OCI-M2 (cell line): ENCODE measurements around the gene TMEM98.
"Not testable (repeated sequence)": the region's sequence is repeated elsewhere in the genome, so short reads cannot be mapped to it uniquely, and the experiment has no call there.

Experiments used
- DNase-seq: peaks from one replicate; lab custom pipeline; 2025; ENCODE audit not compliant: unreplicated experiment; lab: John Stamatoyannopoulos, UW

Gene TMEM98

DNA sequence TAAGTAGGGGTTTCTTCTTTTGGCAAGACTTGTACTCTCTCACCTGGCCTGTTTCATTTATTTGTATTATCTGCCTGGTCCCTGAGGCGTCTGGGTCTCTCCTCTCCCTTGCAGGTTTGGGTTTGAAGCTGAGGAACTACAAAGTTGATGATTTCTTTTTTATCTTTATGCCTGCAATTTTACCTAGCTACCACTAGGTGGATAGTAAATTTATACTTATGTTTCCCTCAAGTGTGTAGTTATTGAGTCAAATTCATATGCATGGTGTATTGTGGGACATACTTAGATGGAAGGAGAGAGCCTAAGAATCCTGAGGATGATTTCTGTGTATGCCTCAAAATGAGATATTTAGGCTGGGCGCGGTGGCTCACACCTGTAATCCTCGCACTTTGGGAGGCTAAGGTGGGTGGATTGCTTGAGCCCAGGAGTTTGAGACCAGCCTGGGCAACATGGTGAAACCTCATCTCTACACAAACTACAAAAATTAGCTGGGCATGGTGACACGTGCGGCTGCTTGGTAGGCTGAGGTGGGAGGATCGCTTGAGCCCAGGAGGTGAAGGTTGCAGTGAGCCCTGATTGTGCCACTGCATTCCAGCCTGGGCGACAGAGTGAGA, 13.6 kb downstream of the TMEM98 start:
- no peak for DNase-seq

DNA sequence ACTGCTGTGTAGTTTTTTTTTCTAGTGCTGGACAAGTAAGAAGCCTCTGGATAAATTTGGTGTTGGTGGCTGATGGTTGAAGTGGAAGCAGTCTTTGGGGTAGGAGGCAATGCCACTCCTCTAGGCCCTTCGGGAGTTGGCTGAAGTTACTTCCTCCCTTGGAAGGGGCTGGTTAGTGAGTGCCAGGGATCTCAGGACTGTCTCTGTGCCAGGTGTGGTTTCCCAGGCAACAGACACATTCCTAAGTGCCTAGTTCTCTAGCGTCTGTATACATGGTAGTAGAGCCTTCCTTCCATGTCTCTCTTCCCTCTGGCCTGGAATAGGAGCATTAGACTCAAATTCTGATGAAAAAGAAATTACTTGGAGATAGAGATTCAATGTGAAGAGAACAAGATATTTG, 15.3 kb downstream of the TMEM98 start:
- no peak for DNase-seq

DNA sequence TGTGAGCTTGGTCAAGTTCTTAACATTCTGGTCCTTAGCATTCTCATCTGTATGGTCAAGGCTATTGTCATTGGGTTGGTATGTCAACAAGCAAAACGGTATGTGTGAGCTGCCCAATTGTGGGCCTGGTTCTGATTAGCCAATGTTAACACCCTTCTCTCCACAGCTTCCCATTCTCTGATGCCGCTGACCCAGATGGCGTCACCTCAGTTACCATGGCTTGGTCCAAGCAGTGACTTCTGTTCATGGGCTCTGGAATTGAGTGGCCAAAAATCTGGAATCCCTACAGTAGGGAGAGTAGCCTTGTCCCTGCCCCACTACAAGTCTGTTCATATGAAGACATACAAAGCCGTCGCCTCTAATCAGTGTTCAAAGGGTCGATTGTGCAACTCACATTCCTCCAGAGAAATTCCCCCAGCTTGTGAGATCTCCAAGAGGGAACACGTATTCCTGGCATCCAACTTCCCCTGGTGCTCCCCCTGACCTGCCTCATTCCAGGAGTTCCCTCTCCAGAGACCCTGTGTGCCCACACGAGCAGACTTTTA, 15.8 kb downstream of the TMEM98 start:
- DNase-seq = no peak

GRCh38 chr17:32944248-32945020, 16.5 kb downstream of the TMEM98 start:
- DNase-seq = no peak

- no peak for DNase-seq
Measured at GRCh38 chr17:32946375-32947135, 18.6 kb downstream of the TMEM98 start.

DNA sequence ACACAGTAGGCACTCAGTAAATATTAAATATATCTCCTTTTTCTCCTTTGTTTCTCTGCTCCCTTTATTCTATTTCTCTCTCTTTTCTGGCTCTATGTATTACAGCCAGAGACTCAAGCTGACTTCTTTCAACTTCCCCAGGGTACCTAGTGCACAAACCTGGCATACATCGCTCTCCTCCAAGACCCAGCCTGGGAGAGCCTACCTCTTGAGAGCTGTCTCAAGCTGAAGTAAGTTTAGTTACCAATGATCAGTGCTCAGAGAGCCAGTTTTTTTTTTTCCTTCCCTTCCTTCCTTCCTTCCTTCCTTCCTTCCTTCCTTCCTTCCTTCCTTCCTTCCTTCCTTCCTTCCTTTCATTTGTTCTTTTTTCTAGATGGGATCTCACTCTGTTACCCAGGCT, 19.8 kb downstream of the TMEM98 start:
- DNase-seq = no peak

DNA sequence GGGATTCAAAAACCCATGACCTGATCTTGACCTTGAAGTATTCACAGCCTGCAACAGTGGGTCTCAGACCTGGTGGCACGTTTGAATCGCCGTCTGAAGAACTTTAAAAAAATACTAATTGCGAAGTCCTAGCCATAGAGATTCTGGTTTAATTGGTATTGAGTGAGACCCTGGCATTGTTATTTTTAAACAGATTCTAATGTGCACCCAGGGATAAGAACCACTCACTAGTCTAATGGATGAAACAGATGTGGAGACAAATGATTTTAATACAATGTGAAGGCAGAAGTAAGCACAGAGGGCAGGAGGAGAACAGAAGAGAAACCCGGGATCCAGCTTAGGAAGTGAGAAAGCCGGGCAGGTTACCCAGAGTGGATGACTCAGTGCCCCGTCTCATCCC, 21.2 kb downstream of the TMEM98 start:
- no peak for DNase-seq

GRCh38 chr17:32952491-32952890, 24.5 kb downstream of the TMEM98 start:
- not testable (repeated sequence) for DNase-seq

DNA sequence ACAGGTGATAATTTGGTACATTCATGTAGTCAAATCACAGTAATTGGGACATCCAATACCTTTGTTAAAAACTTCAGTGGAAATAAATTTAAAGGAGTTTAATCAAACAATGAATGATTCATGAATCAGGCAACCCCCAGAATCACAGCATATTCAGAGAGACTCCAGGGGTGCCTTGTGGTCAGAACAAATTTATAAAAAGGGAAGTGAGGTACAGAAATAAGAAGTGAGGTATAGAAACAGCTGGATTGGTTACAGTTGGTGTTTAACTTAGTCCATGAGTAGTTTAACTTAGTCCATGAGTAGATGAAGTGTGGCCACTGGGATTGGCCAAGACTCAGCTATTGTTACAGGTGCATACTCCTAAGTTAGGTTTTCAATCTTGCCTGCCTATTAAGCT, 25.1 kb downstream of the TMEM98 start:
- DNase-seq = no peak

DNA sequence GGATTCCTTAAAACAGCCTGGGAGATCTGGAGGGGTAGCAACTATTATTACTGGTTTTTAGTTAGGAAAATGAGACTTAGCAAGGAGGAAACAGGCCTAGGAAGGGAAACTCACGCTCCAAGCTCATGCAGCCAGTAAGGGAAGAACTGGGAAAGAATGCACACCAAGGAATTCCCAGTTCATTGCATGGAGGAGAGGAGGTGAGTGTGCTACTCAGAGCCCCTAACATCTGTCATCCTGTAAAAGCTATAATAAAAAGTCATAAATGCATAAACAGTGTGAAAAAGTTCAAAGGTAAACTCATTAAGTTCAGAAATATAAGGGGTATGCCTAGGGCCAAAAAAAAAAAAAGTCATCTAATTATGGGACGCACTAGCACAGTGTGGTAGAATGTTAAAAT, 25.9 kb downstream of the TMEM98 start:
- DNase-seq = no peak

DNA sequence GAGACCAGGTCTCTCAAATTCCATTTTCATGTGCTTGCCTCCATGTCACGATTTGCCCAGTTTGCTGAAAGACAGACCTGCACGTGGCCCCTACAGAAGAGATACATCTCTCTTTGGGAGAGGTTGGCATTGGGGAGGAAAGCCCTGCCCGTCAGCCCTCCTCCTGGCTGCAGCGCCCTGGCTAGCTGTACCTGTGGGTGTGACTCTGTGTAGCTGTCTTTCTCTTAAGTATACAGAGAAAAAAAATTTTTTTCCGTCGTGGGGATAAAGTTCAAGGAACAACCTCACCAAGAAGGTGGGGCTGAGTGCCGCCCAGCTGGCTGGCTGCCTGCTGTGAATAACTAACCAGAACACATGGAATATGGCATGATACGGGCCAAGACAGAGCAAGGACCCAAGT, 26.5 kb downstream of the TMEM98 start:
- no peak for DNase-seq

GRCh38 chr17:32955155-32955554, 27.2 kb downstream of the TMEM98 start:
- no peak for DNase-seq

GRCh38 chr17:32956240-32956970, 28.5 kb downstream of the TMEM98 start:
- DNase-seq = no peak

GRCh38 chr17:32958418-32958817, 30.5 kb downstream of the TMEM98 start:
- DNase-seq = no peak

- no peak for DNase-seq
Measured at GRCh38 chr17:32960815-32961214, 32.9 kb downstream of the TMEM98 start.

- DNase-seq = peak; percentile 58
Measured at GRCh38 chr17:32962320-32962711, 34.4 kb downstream of the TMEM98 start.

DNA sequence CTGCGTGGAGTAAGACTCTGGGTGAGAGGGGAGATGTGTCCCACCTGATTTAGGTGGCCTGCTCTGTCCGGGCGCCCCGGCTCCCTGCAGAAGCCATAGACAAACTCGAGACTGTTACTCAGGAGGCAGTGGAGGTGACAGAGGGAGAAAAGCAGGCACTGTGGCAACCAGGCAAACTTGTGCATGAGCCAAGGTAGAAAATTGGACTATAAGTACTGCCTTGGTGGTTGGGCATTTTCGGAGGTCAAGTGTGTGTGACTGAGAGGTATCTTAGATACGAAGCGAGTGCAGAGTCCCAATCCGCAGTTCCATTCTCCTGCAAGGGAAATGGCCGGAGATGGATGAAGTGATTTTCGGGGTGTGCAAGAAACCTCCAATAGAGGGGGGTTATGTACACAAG, 36.6 kb downstream of the TMEM98 start:
- no peak for DNase-seq

- not testable (repeated sequence) for DNase-seq
Measured at GRCh38 chr17:32969231-32969630, 41.3 kb downstream of the TMEM98 start.

DNA sequence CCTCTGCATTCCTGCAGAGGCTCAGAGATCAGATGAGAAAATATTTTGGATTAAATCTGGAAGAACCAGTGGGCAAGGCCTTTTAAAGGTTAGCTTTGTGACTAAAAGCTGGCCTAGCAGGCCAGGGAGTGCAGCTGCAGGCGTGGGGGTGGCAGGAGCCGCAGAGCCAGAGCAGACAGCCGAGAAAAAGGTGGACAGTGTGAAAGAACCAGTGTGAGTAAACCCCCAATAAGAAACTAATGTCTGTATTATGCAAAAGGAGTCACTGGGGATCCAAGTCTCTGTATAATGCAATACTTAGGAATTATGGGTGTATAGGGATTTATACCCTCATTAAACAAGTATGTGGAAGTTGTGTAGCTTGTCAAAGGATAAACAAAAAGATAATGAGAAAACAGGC, 42.3 kb downstream of the TMEM98 start:
- DNase-seq = no peak

DNA sequence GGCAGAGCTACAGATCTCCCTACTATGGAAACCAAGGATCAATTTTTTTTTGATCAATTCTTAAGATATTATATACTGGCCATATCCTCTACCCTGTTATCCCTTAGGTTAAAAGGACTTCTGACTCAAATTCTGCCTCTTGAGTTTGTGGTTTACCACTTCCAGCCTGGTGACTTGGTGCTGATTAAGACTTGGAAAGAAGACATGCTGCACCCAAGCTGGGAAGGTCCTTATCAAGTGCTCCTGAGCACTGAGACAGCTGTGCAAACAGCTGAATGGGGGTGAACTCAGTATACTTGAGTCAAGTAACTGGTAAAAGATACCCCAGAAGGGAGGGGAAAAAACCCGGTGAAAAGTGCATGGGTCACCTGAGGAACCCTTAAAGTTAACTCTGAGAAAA, 43.2 kb downstream of the TMEM98 start:
- peak; percentile 27 for DNase-seq

GRCh38 chr17:32976131-32976530, 48.2 kb downstream of the TMEM98 start:
- no peak for DNase-seq
